Measurements from ENCODE around the gene SMAGP. TPM values are rescaled to one million over a fixed set of nuclear protein-coding genes. Genes with fewer than 3 reads are reported as not detected.

Gene SMAGP
- polyA plus RNA-seq, 4 donors = 22.2 to 48.7 (median 31.2) TPM

GRCh38 chr12:51200806-51201205 is 69.4 kb downstream of the SMAGP start:
- no peaks in the 10 kb centered on the region for H3K4me1 ChIP-seq (ENCODE audit: control insufficient read depth in 3 of 3, insufficient read depth in 2 of 3, low read depth in 1 of 3, low read length in 2 of 3)
- WGBS, 3 donors = 93 to 97% (median 94%) methylated on average over 9 of the region's 9 CpGs
- no peak overlapping the region for H3K4me3 ChIP-seq (ENCODE audit: low read depth in 1 of 3, low read length in 3 of 3)
- FAIRE-seq (no peak), DNase-seq (no peak)
- H3K27me3 ChIP-seq (ENCODE audit: control insufficient read depth in 3 of 3, insufficient read depth in 3 of 3, low read length in 3 of 3) = no peaks in the 10 kb centered on the region
- H3K9me3 ChIP-seq (ENCODE audit: control insufficient read depth in 2 of 2, insufficient read depth in 1 of 2, low read depth in 1 of 2, low read length in 1 of 2) = no peaks in the 10 kb centered on the region
- H3K36me3 ChIP-seq (ENCODE audit: control insufficient read depth in 3 of 3, insufficient read depth in 2 of 3, low read depth in 1 of 3, low read length in 3 of 3) = peaks cover 0 to 14% (median 0%) of the 10 kb centered on the region in 3 donors
- H3K27ac ChIP-seq (ENCODE audit: low read depth in 1 of 3, low read length in 2 of 3) = no peak overlapping the region

DNA sequence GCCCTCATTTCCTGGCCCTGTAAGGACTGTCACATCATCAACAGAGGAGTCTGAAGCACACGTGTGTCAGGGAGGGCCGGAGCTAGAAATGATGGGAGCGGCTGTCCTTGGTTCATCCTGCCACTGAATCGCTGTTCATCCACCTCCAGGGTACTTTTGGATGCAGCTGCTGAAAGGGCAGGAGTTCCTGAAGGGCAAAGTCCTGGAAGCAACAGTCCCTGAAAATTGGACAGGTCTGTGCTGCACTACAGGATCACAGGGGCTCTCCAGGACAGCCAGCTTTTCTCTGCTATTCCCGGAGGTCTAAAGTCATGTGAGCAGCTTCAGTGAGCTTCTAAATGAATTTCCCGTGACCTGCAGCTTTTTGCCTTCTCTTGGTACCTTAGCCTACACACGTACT is 70.1 kb downstream of the SMAGP start:
- Histone ChIP-seq H3K27ac (ENCODE audit: low read depth in 1 of 3, low read length in 2 of 3) (no peak overlapping the region), H3K9me3 (ENCODE audit: control insufficient read depth in 2 of 2, insufficient read depth in 1 of 2, low read depth in 1 of 2, low read length in 1 of 2) (no peaks in the 10 kb centered on the region), H3K4me3 (ENCODE audit: low read depth in 1 of 3, low read length in 3 of 3) (no peak overlapping the region), H3K27me3 (ENCODE audit: control insufficient read depth in 3 of 3, insufficient read depth in 3 of 3, low read length in 3 of 3) (no peaks in the 10 kb centered on the region), H3K4me1 (ENCODE audit: control insufficient read depth in 3 of 3, insufficient read depth in 2 of 3, low read depth in 1 of 3, low read length in 2 of 3) (no peaks in the 10 kb centered on the region), H3K36me3 (ENCODE audit: control insufficient read depth in 3 of 3, insufficient read depth in 2 of 3, low read depth in 1 of 3, low read length in 3 of 3) (peaks cover 0 to 14% (median 0%) of the 10 kb centered on the region in 3 donors)
- 55 to 83% (median 73%) methylated on average over 7 of the region's 7 CpGs for WGBS, 3 donors
- FAIRE-seq (no peak), DNase-seq (no peak)

DNA sequence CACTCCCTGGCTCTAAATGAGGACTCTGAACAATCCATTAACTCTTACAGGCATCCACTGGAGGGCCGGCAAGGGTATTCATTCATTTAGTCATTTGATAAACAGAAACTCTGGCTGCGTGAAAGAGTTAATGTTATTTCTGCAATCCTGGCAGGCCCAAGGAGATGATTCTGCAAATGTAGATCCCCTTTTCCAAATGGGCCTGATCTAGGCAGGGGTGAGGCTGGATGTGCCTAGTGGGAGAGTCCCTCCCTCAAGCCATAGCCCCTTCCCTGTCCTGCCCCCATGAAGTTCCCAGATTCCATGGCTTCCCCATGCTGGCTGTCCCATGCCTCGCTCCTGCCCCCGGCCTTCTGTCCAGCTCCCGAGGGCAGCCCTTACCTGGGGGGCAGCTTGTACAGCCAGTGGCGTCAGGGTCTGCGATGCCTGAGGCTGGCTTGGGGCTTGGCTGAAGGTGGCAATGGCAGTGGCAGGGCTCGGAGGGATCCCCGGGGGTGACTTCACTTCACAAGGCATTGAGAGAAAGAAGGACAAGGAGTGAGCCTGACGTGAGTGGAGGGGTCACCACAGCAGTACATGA is 70.8 kb downstream of the SMAGP start:
- no peaks in the 10 kb centered on the region for H3K4me1 ChIP-seq (ENCODE audit: control insufficient read depth in 3 of 3, insufficient read depth in 2 of 3, low read depth in 1 of 3, low read length in 2 of 3)
- H3K9me3 ChIP-seq (ENCODE audit: control insufficient read depth in 2 of 2, insufficient read depth in 1 of 2, low read depth in 1 of 2, low read length in 1 of 2) = no peaks in the 10 kb centered on the region
- H3K27ac ChIP-seq (ENCODE audit: low read depth in 1 of 3, low read length in 2 of 3) = no peak overlapping the region
- 90 to 94% (median 91%) methylated on average over 10 of the region's 10 CpGs for WGBS, 3 donors
- no peak for DNase-seq
- no peaks in the 10 kb centered on the region for H3K27me3 ChIP-seq (ENCODE audit: control insufficient read depth in 3 of 3, insufficient read depth in 3 of 3, low read length in 3 of 3)
- peaks cover 0 to 14% (median 0%) of the 10 kb centered on the region in 3 donors for H3K36me3 ChIP-seq (ENCODE audit: control insufficient read depth in 3 of 3, insufficient read depth in 2 of 3, low read depth in 1 of 3, low read length in 3 of 3)
- H3K4me3 ChIP-seq (ENCODE audit: low read depth in 1 of 3, low read length in 3 of 3) = no peak overlapping the region
- FAIRE-seq = no peak

- FAIRE-seq (no peak), DNase-seq (no peak)
- peaks cover 0 to 10% (median 0%) of the 10 kb centered on the region in 3 donors for H3K36me3 ChIP-seq (ENCODE audit: control insufficient read depth in 3 of 3, insufficient read depth in 2 of 3, low read depth in 1 of 3, low read length in 3 of 3)
- no peak overlapping the region for H3K27ac ChIP-seq (ENCODE audit: low read depth in 1 of 3, low read length in 2 of 3)
- no peaks in the 10 kb centered on the region for H3K27me3 ChIP-seq (ENCODE audit: control insufficient read depth in 3 of 3, insufficient read depth in 3 of 3, low read length in 3 of 3)
- 87 to 94% (median 89%) methylated on average over 15 to 16 of the region's 16 CpGs for WGBS, 3 donors
- no peaks in the 10 kb centered on the region for H3K4me1 ChIP-seq (ENCODE audit: control insufficient read depth in 3 of 3, insufficient read depth in 2 of 3, low read depth in 1 of 3, low read length in 2 of 3)
- no peak overlapping the region for H3K4me3 ChIP-seq (ENCODE audit: low read depth in 1 of 3, low read length in 3 of 3)
- no peaks in the 10 kb centered on the region for H3K9me3 ChIP-seq (ENCODE audit: control insufficient read depth in 2 of 2, insufficient read depth in 1 of 2, low read depth in 1 of 2, low read length in 1 of 2)
Measured at GRCh38 chr12:51198568-51199365, 71.4 kb downstream of the SMAGP start.

DNA sequence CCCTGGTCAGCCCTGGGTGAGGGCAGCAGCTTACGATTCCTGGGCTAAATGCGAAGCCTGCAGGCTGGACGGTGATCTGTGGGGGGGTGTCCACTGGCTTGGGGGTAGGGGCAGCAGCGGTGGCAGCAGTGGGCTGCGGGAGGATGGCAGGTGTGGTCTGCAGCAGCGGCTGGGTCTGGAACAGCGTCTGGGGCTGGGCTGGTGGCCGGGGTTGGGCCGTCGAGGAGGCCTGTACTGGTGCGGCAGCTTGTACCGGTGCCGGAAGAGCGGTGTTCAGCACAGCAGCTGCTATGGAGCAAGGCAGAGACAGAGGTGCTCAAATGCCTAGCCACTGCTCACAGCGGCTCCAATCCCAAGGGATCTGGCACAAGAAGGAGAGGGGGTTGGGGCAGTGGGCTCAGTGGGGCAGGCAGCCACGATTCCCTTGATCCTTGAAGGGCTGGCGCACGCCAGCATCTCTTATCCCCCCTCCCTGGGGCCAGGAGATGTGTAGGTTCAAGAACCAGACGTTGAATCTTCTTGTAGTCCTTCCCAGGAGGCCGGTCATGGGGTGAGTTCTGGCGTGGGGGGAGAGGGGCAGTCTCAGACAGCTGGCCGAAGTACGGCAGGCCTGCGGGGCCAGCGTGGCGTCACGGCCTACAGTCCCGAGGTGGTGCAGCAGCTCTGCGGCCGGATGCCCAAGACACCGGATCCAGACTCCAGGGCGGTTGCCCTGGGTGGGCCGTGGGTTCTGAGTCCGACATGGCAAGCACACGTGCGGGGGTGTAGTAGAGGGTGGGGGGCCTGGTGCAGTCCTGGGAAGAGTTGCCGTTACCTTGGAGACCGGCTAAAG is 72.3 kb downstream of the SMAGP start:
- H3K4me1 ChIP-seq (ENCODE audit: control insufficient read depth in 3 of 3, insufficient read depth in 2 of 3, low read depth in 1 of 3, low read length in 2 of 3) = no peaks in the 10 kb centered on the region
- 93 to 96% (median 94%) methylated on average over 38 of the region's 38 CpGs for WGBS, 3 donors
- H3K27ac ChIP-seq (ENCODE audit: low read depth in 1 of 3, low read length in 2 of 3) = no peak overlapping the region
- H3K4me3 ChIP-seq (ENCODE audit: low read depth in 1 of 3, low read length in 3 of 3) = no peak overlapping the region
- H3K27me3 ChIP-seq (ENCODE audit: control insufficient read depth in 3 of 3, insufficient read depth in 3 of 3, low read length in 3 of 3) = no peaks in the 10 kb centered on the region
- FAIRE-seq (no peak), DNase-seq (no peak)
- H3K36me3 ChIP-seq (ENCODE audit: control insufficient read depth in 3 of 3, insufficient read depth in 2 of 3, low read depth in 1 of 3, low read length in 3 of 3) = peaks cover 0 to 8% (median 0%) of the 10 kb centered on the region in 3 donors
- no peaks in the 10 kb centered on the region for H3K9me3 ChIP-seq (ENCODE audit: control insufficient read depth in 2 of 2, insufficient read depth in 1 of 2, low read depth in 1 of 2, low read length in 1 of 2)

GRCh38 chr12:51196547-51196946 is 73.7 kb downstream of the SMAGP start:
- Histone ChIP-seq H3K4me1 (ENCODE audit: control insufficient read depth in 3 of 3, insufficient read depth in 2 of 3, low read depth in 1 of 3, low read length in 2 of 3) (no peaks in the 10 kb centered on the region), H3K4me3 (ENCODE audit: low read depth in 1 of 3, low read length in 3 of 3) (no peak overlapping the region), H3K27me3 (ENCODE audit: control insufficient read depth in 3 of 3, insufficient read depth in 3 of 3, low read length in 3 of 3) (no peaks in the 10 kb centered on the region), H3K36me3 (ENCODE audit: control insufficient read depth in 3 of 3, insufficient read depth in 2 of 3, low read depth in 1 of 3, low read length in 3 of 3) (peaks cover 0 to 14% (median 0%) of the 10 kb centered on the region in 3 donors), H3K9me3 (ENCODE audit: control insufficient read depth in 2 of 2, insufficient read depth in 1 of 2, low read depth in 1 of 2, low read length in 1 of 2) (no peaks in the 10 kb centered on the region), H3K27ac (ENCODE audit: low read depth in 1 of 3, low read length in 2 of 3) (no peak overlapping the region)
- DNase-seq = no peak
- WGBS, 3 donors = 89 to 93% (median 90%) methylated on average over 9 of the region's 9 CpGs
- no peak for FAIRE-seq

DNA sequence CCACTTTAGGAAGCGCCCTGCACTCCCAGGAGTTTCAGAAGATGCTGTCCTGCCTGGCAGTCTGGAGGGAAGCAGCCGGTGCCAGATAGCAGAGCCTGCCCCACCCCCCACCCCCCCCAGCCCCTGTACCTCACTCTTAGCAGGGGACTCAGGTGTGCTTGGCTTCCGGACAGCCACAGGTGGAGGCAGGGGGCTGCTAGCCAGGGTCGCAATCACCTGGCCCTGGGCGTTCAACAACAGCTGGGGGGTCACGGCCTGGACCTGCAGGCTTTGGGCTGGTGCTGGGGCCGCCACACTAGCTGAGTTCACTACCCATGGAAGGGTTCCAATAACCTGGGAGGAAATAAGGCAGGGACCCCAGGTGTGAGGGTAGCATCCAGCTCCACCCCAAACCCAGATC is 74.4 kb downstream of the SMAGP start:
- H3K4me3 ChIP-seq (ENCODE audit: low read depth in 1 of 3, low read length in 3 of 3) = no peak overlapping the region
- no peak overlapping the region for H3K27ac ChIP-seq (ENCODE audit: low read depth in 1 of 3, low read length in 2 of 3)
- 90 to 94% (median 93%) methylated on average over 6 to 7 of the region's 7 CpGs for WGBS, 3 donors
- H3K36me3 ChIP-seq (ENCODE audit: control insufficient read depth in 3 of 3, insufficient read depth in 2 of 3, low read depth in 1 of 3, low read length in 3 of 3) = peaks cover 0 to 18% (median 0%) of the 10 kb centered on the region in 3 donors
- FAIRE-seq (no peak), DNase-seq (no peak)
- H3K9me3 ChIP-seq (ENCODE audit: control insufficient read depth in 2 of 2, insufficient read depth in 1 of 2, low read depth in 1 of 2, low read length in 1 of 2) = no peaks in the 10 kb centered on the region
- no peaks in the 10 kb centered on the region for H3K27me3 ChIP-seq (ENCODE audit: control insufficient read depth in 3 of 3, insufficient read depth in 3 of 3, low read length in 3 of 3)
- H3K4me1 ChIP-seq (ENCODE audit: control insufficient read depth in 3 of 3, insufficient read depth in 2 of 3, low read depth in 1 of 3, low read length in 2 of 3) = no peaks in the 10 kb centered on the region
